HCT116 (cell line): ENCODE data around the gene KRT86.

Experiments used
- CBX3 ChIP-seq: IDR thresholded peaks from 2 replicates; pipeline ENCODE4 v1.6.1; 2012; ENCODE audit warnings: low read depth
- EZH2 ChIP-seq: fragments of 200-600 bp; sonication (generic); IDR thresholded peaks from 2 replicates; pipeline ENCODE4 v1.6.1; 2017; ENCODE audit warnings: antibody characterized with exemption, mixed run types
- EZH2phosphoT487 ChIP-seq: fragments of 200-600 bp; IDR thresholded peaks from 2 replicates; pipeline ENCODE4 v1.6.1; 2018; ENCODE audit warnings: antibody characterized with exemption, borderline replicate concordance
- FOSL1 ChIP-seq: IDR thresholded peaks from 2 replicates; pipeline ENCODE4 v1.6.1; 2012; ENCODE audit warnings: low read depth
- POLR2A ChIP-seq: IDR thresholded peaks from 2 replicates; pipeline ENCODE4 v1.7.0; 2011; ENCODE audit warnings: borderline replicate concordance; ENCODE audit not compliant: insufficient read depth, insufficient read length; ENCODE audit errors: extremely low read depth
- TCF7L2 ChIP-seq: IDR thresholded peaks from 2 replicates; pipeline ENCODE4 v1.7.0; 2011; ENCODE audit warnings: borderline replicate concordance, inconsistent platforms; ENCODE audit not compliant: insufficient read depth, insufficient read length; ENCODE audit errors: extremely low read depth
- ZNF274 ChIP-seq: fragments of 200-500 bp; sonication (Bioruptor generic); IDR thresholded peaks from 2 replicates; pipeline ENCODE4 v1.6.1; 2014; ENCODE audit warnings: mild to moderate bottlenecking, low read depth, low read length, inconsistent platforms
- TF ChIP-seq, protein P1 (sequence below), 3 experiments: fragments of 200-600 bp in 1 of 3; sonication (generic) in 1 of 3; IDR thresholded peaks in 2 of 3; conservative IDR thresholded peaks in 1 of 3; 2 replicates each; pipeline ENCODE4 v1.5.1; 2012 to 2017; ENCODE audit warnings: low read depth in 2 of 3, low read length in 2 of 3, antibody characterized with exemption in 1 of 3, borderline replicate concordance in 1 of 3, control low read depth in 1 of 3, mild to moderate bottlenecking in 1 of 3, mixed read lengths in 1 of 3, mixed run types in 1 of 3, moderate library complexity in 1 of 3; ENCODE audit not compliant: insufficient read depth in 1 of 3
- TF ChIP-seq, protein P2 (sequence below): IDR thresholded peaks from 2 replicates; pipeline ENCODE4 v1.6.1; 2011; ENCODE audit warnings: mild to moderate bottlenecking, low read length, moderate library complexity; ENCODE audit not compliant: insufficient replicate concordance; ENCODE audit errors: extremely low read depth
- TF ChIP-seq, protein P3 (sequence below): IDR thresholded peaks from 2 replicates; pipeline ENCODE4 v1.6.1; 2012

DNA sequence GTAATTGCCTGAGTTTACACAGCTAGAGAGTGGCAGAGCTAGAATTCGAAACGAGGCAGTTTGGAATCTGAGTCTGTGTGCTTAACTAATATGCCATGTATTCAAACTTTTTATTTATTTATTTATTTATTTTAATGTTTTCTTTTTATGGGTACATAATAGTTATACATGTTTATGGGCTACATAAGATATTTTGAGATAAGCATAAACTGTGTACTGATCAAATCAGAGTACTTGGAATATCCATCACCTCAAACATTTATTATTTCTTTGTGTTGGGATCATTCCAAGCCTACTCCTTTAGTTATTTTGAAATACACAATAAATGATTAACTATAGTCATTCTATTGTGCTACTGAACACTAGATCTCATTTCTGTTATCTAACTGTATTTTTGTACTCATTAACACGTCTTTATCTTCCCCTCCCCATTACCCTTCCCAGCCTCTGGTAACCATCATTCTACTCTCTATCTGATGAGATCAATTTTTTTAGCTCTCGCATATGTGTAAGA is 24.3 kb downstream of the KRT86 start:
- TF ChIP-seq, protein P1, sequence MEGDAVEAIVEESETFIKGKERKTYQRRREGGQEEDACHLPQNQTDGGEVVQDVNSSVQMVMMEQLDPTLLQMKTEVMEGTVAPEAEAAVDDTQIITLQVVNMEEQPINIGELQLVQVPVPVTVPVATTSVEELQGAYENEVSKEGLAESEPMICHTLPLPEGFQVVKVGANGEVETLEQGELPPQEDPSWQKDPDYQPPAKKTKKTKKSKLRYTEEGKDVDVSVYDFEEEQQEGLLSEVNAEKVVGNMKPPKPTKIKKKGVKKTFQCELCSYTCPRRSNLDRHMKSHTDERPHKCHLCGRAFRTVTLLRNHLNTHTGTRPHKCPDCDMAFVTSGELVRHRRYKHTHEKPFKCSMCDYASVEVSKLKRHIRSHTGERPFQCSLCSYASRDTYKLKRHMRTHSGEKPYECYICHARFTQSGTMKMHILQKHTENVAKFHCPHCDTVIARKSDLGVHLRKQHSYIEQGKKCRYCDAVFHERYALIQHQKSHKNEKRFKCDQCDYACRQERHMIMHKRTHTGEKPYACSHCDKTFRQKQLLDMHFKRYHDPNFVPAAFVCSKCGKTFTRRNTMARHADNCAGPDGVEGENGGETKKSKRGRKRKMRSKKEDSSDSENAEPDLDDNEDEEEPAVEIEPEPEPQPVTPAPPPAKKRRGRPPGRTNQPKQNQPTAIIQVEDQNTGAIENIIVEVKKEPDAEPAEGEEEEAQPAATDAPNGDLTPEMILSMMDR (IDR thresholded peaks at IDR 0.05 in 2 of 3, conservative IDR thresholded peaks at IDR 0.05 in 1 of 3; ENCODE audit: borderline replicate concordance in 1 of 3, insufficient read depth in 1 of 3, low read depth in 2 of 3, low read length in 2 of 3) = no peak
- TF ChIP-seq, protein P2, sequence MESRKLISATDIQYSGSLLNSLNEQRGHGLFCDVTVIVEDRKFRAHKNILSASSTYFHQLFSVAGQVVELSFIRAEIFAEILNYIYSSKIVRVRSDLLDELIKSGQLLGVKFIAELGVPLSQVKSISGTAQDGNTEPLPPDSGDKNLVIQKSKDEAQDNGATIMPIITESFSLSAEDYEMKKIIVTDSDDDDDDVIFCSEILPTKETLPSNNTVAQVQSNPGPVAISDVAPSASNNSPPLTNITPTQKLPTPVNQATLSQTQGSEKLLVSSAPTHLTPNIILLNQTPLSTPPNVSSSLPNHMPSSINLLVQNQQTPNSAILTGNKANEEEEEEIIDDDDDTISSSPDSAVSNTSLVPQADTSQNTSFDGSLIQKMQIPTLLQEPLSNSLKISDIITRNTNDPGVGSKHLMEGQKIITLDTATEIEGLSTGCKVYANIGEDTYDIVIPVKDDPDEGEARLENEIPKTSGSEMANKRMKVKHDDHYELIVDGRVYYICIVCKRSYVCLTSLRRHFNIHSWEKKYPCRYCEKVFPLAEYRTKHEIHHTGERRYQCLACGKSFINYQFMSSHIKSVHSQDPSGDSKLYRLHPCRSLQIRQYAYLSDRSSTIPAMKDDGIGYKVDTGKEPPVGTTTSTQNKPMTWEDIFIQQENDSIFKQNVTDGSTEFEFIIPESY = no peak
- TF ChIP-seq EZH2phosphoT487 = no peak
- TF ChIP-seq POLR2A = no peak
- no peak for TF ChIP-seq EZH2
- TF ChIP-seq ZNF274 = no peak
- TF ChIP-seq, protein P3, sequence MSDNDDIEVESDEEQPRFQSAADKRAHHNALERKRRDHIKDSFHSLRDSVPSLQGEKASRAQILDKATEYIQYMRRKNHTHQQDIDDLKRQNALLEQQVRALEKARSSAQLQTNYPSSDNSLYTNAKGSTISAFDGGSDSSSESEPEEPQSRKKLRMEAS = no peak
- no peak for TF ChIP-seq TCF7L2
- TF ChIP-seq CBX3 = no peak
- no peak for TF ChIP-seq FOSL1
